OCI-LY7 (cell line): ENCODE data around the gene RSPH4A.

Source experiments
- EZH2phosphoT487 ChIP-seq: fragments of 200-600 bp; sonication (generic); IDR thresholded peaks from 2 replicates; pipeline ENCODE4 v1.6.1; 2018; ENCODE audit warnings: low read depth, borderline replicate concordance, mild to moderate bottlenecking, mixed run types, antibody characterized with exemption, low read length, moderate library complexity, mixed read lengths
- TF ChIP-seq, protein P1 (sequence below): fragments of 200-600 bp; sonication (generic); conservative IDR thresholded peaks from 2 replicates; pipeline ENCODE4 v1.5.1; 2014; ENCODE audit warnings: mild to moderate bottlenecking, antibody characterized with exemption, low read length, moderate library complexity, mixed read lengths

- TF ChIP-seq, protein P1, sequence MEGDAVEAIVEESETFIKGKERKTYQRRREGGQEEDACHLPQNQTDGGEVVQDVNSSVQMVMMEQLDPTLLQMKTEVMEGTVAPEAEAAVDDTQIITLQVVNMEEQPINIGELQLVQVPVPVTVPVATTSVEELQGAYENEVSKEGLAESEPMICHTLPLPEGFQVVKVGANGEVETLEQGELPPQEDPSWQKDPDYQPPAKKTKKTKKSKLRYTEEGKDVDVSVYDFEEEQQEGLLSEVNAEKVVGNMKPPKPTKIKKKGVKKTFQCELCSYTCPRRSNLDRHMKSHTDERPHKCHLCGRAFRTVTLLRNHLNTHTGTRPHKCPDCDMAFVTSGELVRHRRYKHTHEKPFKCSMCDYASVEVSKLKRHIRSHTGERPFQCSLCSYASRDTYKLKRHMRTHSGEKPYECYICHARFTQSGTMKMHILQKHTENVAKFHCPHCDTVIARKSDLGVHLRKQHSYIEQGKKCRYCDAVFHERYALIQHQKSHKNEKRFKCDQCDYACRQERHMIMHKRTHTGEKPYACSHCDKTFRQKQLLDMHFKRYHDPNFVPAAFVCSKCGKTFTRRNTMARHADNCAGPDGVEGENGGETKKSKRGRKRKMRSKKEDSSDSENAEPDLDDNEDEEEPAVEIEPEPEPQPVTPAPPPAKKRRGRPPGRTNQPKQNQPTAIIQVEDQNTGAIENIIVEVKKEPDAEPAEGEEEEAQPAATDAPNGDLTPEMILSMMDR: no peak
- TF ChIP-seq EZH2phosphoT487: no peak
Observed at GRCh38 chr6:116649129-116649528, 32.9 kb downstream of the RSPH4A start.
